OCI-LY3 (cell line): ENCODE data around the gene ATRN.

Experiments
- H2AFZ ChIP-seq: fragments of 200-600, 300-600 bp; shearing (Covaris generic); 2 replicates; pipeline ENCODE4 v1.6.0; 2014; ENCODE audit warnings: antibody characterized with exemption, low read depth, low read length
- H3K27ac ChIP-seq: fragments of 200-600, 300-600 bp; sonication (generic); 2 replicates; pipeline ENCODE4 v1.5.1; 2014; ENCODE audit warnings: mild to moderate bottlenecking, low read length, moderate library complexity, mixed read lengths
- H3K27me3 ChIP-seq: fragments of 200-600, 300-600 bp; sonication (generic); 2 replicates; pipeline ENCODE4 v1.6.1; 2014; ENCODE audit warnings: low read depth, low read length, mixed read lengths
- H3K36me3 ChIP-seq: fragments of 200-600, 300-600 bp; sonication (generic); replicated peaks from 2 replicates; pipeline ENCODE3; 2014; ENCODE audit warnings: low read depth, low read length, mixed read lengths
- H3K4me1 ChIP-seq: fragments of 300-600, 200-600 bp; sonication (generic); 2 replicates; pipeline ENCODE4 v1.6.1; 2014; ENCODE audit warnings: low read length, mixed read lengths
- H3K4me2 ChIP-seq: fragments of 200-600, 300-600 bp; sonication (generic); 2 replicates; pipeline ENCODE4 v1.6.1; 2014; ENCODE audit warnings: low read length, mixed read lengths
- H3K4me3 ChIP-seq: fragments of 300-600, 200-600 bp; sonication (generic); 2 replicates; pipeline ENCODE4 v1.5.1; 2014; ENCODE audit warnings: antibody characterized with exemption, mild to moderate bottlenecking, low read length, moderate library complexity
- H3K79me2 ChIP-seq: fragments of 300-600, 200-600 bp; shearing (Covaris generic); 2 replicates; pipeline ENCODE4 v1.6.1; 2014; ENCODE audit warnings: mild to moderate bottlenecking, low read length, mixed read lengths
- H3K9ac ChIP-seq: fragments of 300-600, 200-600 bp; shearing (Covaris generic); 2 replicates; pipeline ENCODE4 v1.6.0; 2014; ENCODE audit warnings: mild to moderate bottlenecking, low read length, moderate library complexity
- H3K9me3 ChIP-seq: fragments of 200-600, 300-600 bp; shearing (Covaris generic); 2 replicates; pipeline ENCODE4 v1.6.1; 2014; ENCODE audit warnings: low read length, mixed read lengths; ENCODE audit not compliant: insufficient read depth
- H4K20me1 ChIP-seq: fragments of 200-600, 300-600 bp; sonication (generic); 2 replicates; pipeline ENCODE4 v1.6.1; 2016; ENCODE audit warnings: low read length, mixed read lengths; ENCODE audit not compliant: insufficient read depth
- EZH2phosphoT487 ChIP-seq: fragments of 200-600 bp; shearing (Covaris generic); IDR thresholded peaks from 2 replicates; pipeline ENCODE4 v1.6.1; 2018; ENCODE audit warnings: antibody characterized with exemption, mixed run types, low read depth
- TF ChIP-seq, protein P1 (sequence below): fragments of 200-600, 300-600 bp; sonication (generic); IDR thresholded peaks from 2 replicates; pipeline ENCODE4 v1.5.1; 2014; ENCODE audit warnings: antibody characterized with exemption, low read length, low read depth

Gene ATRN

DNA sequence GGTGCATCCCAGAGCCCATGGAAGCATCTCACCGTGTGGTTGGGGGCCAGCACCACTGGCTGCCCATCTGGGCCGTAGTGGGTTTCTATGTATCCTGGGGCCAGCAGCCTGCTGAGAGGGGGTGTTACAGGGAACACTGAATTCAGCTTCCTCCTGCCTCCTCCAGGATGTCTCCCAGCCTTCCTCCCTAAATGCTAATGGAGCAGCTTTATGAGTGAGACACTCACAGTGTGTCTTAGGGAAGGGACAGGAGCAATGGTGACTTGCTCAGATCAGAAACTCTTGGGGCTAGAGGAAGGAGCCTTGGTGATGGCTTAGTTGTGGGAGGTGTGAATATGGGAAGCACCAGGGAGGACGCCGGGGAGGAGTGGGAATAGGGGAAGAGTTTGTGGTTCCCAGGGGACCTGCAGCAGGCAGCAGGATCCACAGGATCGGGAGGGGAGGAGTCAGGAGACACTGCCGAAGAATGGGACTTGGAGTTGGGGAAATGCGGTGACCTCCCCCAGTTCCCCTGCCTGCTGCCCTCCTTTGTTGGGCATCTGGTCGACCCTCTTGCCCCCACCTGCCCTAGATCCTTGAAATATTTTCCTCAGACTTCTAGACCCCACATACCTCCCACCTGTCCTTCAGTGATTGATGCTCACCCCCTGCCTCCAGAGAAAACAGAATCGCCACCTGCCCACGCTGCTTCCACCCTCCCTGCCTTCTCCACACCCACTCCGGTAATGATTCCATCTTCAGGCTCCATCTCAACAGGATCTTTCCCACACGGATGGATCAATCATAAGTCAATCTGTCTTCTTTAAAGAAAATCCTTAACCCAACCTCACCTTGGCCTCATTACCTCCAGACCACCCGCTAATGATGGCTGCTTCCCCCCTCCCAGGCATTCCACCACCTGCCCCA, 204.4 kb downstream of the ATRN start:
- Histone ChIP-seq H3K79me2 (no peaks in the 10 kb centered on the region), H2AFZ (no peak overlapping the region), H4K20me1 (no peaks in the 10 kb centered on the region), H3K27me3 (peaks cover 24% of the 10 kb centered on the region), H3K4me2 (no peak overlapping the region), H3K9me3 (no peaks in the 10 kb centered on the region), H3K27ac (no peak overlapping the region), H3K9ac (no peak overlapping the region), H3K36me3 (no peaks in the 10 kb centered on the region), H3K4me1 (peaks cover 4% of the 10 kb centered on the region), H3K4me3 (no peak overlapping the region)
- no peak for TF ChIP-seq EZH2phosphoT487
- TF ChIP-seq, protein P1, sequence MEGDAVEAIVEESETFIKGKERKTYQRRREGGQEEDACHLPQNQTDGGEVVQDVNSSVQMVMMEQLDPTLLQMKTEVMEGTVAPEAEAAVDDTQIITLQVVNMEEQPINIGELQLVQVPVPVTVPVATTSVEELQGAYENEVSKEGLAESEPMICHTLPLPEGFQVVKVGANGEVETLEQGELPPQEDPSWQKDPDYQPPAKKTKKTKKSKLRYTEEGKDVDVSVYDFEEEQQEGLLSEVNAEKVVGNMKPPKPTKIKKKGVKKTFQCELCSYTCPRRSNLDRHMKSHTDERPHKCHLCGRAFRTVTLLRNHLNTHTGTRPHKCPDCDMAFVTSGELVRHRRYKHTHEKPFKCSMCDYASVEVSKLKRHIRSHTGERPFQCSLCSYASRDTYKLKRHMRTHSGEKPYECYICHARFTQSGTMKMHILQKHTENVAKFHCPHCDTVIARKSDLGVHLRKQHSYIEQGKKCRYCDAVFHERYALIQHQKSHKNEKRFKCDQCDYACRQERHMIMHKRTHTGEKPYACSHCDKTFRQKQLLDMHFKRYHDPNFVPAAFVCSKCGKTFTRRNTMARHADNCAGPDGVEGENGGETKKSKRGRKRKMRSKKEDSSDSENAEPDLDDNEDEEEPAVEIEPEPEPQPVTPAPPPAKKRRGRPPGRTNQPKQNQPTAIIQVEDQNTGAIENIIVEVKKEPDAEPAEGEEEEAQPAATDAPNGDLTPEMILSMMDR, result no peak

- H3K27me3 ChIP-seq, result peaks cover 24% of the 10 kb centered on the region
- H3K4me1 ChIP-seq, result peaks cover 4% of the 10 kb centered on the region
- H2AFZ ChIP-seq, result peak overlapping the region; percentile 29; the same call in 1 of the 2 replicates
- H3K36me3 ChIP-seq, result no peaks in the 10 kb centered on the region
- no peak overlapping the region for H3K4me3 ChIP-seq
- no peak overlapping the region for H3K27ac ChIP-seq
- no peaks in the 10 kb centered on the region for H3K9me3 ChIP-seq
- H4K20me1 ChIP-seq, result no peaks in the 10 kb centered on the region
- H3K4me2 ChIP-seq, result no peak overlapping the region
- no peak for TF ChIP-seq EZH2phosphoT487
- TF ChIP-seq, protein P1, result no peak
- H3K79me2 ChIP-seq, result no peaks in the 10 kb centered on the region
- no peak overlapping the region for H3K9ac ChIP-seq
Observed at GRCh38 chr20:3677733-3678132, 206.9 kb downstream of the ATRN start.

DNA sequence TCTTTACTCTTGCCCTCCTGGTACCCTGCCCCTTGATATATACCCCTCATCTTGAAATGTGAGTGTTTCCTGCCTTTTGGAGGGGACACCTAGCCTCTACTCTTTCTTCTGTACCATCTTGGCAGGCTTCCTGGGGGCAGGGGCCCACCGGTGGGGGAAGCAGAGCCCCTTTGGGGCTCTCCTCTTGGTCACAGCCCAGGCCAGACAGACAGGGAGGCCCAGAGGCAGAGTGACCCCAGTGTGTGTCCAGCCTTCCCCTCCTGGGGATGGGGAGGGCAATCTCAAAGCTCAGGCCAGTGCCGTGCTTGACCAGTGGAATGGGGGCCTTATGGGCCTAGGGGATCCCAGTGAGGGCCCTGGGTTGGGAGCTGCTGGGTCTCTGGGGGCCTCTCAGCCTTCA, 207.4 kb downstream of the ATRN start:
- Histone ChIP-seq H2AFZ (no peak overlapping the region), H3K4me3 (no peak overlapping the region), H3K9ac (no peak overlapping the region), H3K27ac (no peak overlapping the region), H3K9me3 (no peaks in the 10 kb centered on the region), H3K36me3 (no peaks in the 10 kb centered on the region), H4K20me1 (no peaks in the 10 kb centered on the region), H3K4me2 (no peak overlapping the region), H3K79me2 (no peaks in the 10 kb centered on the region), H3K27me3 (peaks cover 24% of the 10 kb centered on the region), H3K4me1 (peaks cover 4% of the 10 kb centered on the region)
- TF ChIP-seq EZH2phosphoT487, result no peak
- TF ChIP-seq, protein P1, result no peak

DNA sequence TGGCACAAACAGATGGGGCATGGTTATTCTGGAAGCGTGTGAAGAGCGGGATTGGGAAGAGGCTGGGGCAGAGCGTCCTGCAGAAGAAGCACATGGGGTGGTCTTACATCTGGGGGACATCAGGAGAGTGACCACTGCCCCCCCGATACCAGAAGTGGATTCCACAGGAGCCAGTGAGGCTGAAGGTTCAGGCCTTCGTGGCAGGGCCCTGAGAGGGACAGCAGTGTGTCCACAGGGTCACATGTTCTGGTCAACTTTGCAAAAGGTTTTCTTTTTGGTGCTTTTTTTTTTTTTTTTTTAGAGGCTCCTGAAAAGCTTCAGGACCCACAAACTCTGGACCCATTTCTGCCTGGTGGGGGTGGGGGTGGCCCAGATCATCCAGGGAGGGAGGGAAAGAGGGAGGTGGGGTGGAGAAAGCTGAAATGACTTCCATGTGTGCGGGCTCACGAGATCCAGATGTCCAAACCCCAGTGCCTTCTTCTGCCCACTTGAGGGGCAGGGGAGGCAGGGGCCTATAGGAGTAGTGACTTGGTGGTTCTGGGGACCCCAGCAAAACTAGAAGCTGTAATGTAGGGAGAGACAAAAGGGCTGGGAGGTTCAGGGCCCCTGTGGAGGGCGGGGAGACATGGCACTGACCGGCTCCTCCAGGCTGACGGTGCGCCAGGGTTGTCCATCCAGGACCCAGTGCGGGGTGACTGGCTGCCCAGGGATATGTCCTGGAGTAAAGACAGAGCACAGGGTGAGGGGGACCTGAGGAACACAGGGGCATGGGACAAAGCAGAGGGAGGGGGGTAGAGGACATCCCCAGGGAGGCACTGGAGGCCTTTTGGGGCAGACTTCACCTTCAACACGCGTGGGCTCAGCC, 208.3 kb downstream of the ATRN start:
- peaks cover 24% of the 10 kb centered on the region for H3K27me3 ChIP-seq

More for the DNA sequence above, 208.3 kb downstream of the ATRN start:
- no peaks in the 10 kb centered on the region for H3K79me2 ChIP-seq
- no peak overlapping the region for H3K4me2 ChIP-seq
- H3K27ac ChIP-seq, result no peak overlapping the region
- no peak overlapping the region for H3K9ac ChIP-seq
- no peak overlapping the region for H2AFZ ChIP-seq
- H3K4me3 ChIP-seq, result no peak overlapping the region
- H3K9me3 ChIP-seq, result no peaks in the 10 kb centered on the region
- TF ChIP-seq, protein P1, result no peak
- TF ChIP-seq EZH2phosphoT487, result no peak
- no peaks in the 10 kb centered on the region for H3K36me3 ChIP-seq
- peaks cover 4% of the 10 kb centered on the region for H3K4me1 ChIP-seq
- H4K20me1 ChIP-seq, result no peaks in the 10 kb centered on the region
